Measurements from ENCODE around the gene KRT12.
"Not testable (repeated sequence)": the region's sequence is repeated elsewhere in the genome, so short reads cannot be mapped to it uniquely, and the experiment has no call there.

KRT12 gene

DNA sequence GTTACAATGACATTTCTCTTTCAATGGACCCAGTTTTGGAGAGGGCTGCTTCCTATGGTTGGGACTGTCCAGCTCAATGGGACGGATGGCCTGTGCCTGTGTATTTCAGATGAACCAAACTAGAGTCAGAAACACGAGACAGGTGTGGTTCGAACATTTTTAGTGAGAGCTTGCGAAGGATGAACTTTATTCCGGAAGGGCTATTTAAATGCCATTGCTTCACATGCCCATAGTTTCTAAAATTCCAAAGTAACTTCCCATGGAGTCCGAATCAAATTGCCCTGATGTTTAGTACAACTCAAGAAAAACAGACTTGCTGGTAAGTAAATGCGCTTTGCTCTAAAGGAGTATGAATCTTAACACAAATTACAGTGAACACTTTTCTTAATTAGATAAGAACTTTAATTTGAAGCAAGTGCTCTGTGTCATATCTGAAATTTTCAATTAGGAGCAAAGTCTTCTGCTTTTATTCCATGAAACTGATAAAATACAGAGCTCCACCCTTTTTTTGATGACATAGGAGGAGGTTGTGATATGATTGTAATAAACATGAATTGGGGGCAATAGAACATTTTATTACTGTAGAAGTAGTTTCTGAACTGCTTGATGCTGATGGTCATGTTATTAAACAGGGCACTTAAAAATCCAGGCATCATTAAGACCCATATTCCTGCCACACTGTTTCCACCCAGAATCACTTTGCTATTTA, 16.8 kb upstream of the KRT12 start:
- DNase-seq: no peak

GRCh38 chr17:40883031-40883430, 16.0 kb upstream of the KRT12 start:
- no peak for DNase-seq

GRCh38 chr17:40879026-40879425, 12.0 kb upstream of the KRT12 start:
- DNase-seq: no peak

DNA sequence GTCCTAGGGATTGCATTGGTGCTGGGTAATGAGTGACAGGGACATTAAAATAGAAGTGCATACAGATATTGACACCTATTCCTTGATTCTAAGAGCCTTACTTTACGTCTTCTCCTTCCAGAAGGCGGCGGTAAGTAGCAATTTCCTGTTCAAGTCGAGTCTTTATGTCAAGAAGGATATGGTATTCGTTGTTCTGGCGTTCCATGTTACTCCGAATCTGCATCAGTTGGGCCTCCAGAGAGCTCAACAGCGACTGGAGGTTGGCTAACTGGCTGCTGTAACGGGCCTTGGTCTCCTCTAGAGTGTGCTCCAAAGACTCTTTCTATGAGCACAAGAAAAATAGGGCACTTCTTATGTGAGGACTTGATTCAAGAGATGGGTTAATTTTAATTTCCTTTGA, 11.0 kb upstream of the KRT12 start:
- DNase-seq: no peak

- no peak for DNase-seq
Observed at GRCh38 chr17:40873801-40874200, 6.8 kb upstream of the KRT12 start.

- DNase-seq: no peak
Observed at GRCh38 chr17:40873255-40873654, 6.2 kb upstream of the KRT12 start.

- DNase-seq: no peak
Observed at GRCh38 chr17:40872416-40872815, 5.4 kb upstream of the KRT12 start.

DNA sequence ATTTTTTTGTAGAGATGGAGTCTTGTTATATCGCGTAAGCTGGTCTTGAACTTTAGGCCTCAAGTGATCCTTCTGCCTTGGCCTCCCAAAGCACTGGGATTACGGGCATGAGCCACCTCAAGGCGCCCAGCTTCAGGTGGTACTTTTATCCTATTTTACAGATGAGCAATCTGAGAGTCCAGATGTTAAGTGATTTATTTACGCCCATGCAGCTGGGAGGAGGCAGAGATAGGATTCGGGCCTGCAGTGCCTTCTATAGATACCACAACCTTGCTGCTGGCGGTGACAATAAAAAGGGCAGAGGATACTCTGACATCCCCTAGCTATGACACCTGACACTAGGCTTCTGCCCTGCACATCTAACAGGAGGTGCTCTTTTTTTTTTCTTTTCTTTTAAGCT, 4.3 kb upstream of the KRT12 start:
- no peak for DNase-seq

- no peak for DNase-seq
Observed at GRCh38 chr17:40870136-40870535, 3.1 kb upstream of the KRT12 start.

DNA sequence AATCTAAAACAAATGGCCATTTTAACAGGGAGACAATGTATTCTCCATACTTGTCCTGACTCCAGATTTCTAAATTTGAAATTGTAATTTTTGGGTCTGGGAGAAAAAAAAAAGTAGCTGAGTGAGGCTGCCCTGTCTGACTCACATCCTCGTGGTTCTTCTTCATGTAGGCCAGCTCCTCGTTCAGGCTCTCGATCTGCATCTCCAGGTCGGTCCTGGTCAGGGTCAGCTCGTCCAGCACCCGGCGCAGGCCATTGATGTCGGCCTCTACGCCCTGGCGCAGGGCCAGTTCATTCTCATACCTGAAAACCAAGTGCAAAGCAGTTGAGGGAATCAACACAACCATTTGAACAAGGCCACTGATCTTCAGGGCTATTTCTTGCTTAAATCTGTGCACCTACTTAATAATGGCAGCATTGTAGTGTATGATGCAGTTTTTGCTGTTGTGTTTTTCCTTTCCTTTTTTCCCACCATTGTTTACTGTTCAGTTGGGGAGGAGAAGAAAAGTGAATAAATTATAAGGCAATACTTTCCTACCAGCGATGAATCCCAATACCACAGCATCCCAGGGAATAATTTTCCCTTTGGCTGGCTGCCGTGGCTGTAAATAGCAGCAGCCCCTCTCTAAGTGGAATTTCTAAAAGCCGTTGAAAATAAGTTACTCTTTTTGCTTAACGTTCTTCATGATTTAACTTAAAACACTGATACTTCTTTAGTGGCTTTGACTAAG, 2.2 kb downstream of the KRT12 start:
- DNase-seq: no peak

DNA sequence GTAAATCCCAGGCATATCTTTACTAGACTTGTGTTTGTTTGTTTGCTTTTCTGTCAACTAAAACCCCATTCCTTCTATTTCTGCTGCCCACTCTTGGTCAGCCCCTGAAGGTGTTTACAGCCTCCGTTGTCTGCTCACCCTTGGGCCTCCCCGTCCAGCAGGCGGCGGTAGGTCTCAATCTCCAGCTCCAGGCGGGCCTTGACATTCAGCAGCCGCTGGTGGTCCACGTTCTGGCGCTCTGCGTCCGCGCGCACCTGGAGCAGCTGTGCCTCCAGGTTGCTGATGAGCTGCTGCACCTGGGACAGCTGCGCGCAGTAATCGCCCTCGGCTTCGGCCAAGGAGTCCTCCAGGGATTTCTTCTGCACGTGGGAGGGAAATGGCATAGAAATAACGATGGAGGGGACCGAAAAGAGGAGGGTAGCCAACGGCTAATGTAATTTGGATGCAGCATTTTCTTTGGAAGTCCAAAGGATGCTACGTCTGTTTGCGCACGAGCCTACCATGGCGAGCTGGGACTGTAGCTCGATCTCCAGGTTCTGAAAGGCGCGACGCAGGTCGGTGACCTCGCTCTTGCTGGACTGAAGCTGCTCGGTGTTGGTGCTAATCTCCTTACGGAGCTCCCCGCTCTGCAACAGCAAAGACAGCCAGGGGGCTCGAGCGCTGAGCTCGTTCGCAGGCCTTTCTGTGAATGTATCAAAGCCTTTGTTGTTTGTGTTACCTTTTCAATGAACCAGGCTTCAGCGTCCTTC, 3.9 kb downstream of the KRT12 start:
- DNase-seq: no peak

- DNase-seq: no peak
Observed at GRCh38 chr17:40859536-40859935, 7.5 kb downstream of the KRT12 start.

- not testable (repeated sequence) for DNase-seq
Observed at GRCh38 chr17:40858667-40859066, 8.4 kb downstream of the KRT12 start.

GRCh38 chr17:40857535-40857934, 9.5 kb downstream of the KRT12 start:
- DNase-seq: no peak

DNA sequence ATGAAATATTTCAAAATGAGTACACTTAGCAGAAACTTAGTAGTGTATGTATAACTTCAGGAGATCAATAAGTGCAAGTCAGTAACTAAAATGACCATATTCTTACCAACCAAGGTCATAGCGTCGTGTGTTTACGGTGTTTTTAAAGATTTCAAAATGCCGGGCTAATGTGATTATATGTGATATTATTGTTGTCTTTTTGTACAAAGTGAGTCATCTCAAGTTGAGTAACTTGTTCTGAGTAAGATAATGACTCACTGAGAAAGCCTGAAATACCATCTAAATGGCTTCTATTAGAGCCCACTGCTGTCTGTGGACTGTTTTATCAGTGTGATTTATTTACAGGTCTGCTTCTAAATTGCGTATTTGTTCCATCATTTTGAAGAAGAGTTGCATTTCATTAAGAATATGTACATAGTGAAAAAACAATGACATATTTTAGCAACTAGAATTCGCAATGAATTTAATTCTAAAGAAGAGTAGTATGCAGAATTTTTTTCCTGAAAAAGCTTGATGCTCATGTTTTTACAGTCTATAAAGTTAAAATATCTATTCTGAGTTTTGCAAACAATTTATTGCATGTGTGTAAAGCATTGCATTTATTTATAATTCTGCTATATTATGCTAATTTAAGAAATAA, 12.7 kb downstream of the KRT12 start:
- no peak for DNase-seq

GRCh38 chr17:40852364-40852763, 14.7 kb downstream of the KRT12 start:
- no peak for DNase-seq

DNA sequence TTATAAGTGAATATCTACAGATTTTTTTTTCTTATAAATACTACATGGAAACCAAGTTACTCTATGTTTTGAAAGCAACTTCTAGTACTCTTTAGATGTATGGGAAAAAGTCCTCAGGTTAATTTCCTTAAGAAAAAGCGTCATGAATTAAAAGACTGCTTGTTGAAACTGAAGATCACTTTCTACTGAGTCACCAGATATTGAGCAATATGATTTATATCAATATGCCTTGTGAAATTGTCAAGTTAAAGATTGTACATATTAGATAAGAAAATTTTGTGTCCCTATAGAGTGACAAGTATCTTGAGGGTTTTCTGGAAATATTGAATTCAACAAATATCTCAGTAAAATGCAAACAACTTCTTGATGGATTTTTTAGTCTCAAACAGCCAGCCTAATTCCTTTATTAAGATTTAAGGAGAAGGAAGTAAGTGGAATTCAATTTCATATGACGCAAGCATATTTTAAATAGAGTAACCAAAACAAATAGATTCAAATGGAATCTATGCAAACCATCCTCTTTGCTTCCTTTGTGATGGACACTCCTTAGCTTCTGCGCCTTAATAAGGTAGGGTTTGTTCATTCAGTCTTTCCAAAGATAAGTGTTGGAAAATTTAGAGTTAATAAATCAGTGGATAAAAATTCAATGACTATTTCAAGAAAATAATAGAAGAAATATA, 16.6 kb downstream of the KRT12 start:
- DNase-seq: no peak

- no peak for DNase-seq
Observed at GRCh38 chr17:40849723-40850122, 17.3 kb downstream of the KRT12 start.

DNA sequence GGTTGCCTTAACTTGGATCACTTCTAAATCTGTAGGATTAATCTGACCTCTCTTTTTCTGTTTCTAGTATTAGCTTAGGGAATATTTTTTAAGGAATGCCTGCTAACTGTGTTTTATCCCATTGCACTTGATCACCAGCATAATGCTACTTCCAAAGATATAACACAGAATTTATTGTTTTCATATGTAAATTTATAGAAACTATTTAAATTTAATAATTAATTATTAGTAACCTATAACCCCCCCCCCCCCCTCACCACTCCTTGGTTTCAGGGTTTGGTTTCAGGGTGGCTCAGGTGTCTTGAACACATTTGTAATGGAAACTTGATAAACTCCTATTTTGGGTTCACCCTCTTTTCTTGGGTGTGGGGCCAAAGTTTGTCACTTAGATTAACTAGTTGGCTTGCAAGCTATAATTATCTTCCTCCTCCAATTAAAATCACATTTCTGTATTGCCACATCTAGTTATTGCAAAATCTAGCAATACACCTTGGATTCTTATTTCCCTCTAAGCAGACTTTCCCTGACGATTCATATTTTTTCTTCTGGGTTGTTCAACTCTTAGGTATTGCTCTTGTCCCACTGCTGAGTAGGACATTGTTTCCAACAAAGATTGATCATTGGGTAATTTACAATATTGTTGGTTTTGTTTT, 18.3 kb downstream of the KRT12 start:
- DNase-seq: no peak

DNA sequence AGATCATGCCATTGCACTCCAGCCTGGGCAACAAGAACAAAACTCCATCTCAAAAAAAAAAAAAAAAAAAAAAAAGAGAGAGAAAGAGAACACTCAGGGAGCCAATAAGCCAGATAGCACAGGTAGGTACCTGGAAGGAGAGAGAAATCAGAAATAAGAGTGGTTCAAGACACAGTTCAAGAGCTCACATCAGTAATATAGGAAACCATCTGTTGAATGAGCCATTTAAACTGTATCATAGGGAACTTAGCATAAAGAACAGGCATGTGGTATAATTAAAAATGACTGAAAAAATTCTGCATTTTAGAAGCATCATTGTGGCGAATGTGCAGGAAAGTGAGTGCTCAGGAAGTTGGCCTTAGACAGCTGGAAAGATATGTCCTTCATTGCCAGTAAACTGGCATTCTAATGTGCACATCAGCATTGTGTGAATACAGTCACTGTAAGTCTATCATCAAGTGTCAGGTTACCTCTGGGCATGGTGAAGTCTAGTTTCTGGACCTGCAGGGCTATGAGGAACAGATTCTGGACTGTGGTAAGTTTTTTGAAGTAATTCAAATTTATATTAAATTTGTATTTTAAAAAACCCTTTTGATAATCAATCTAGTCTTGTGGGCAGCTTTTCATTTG, 20.4 kb downstream of the KRT12 start:
- DNase-seq: no peak

GRCh38 chr17:40844671-40845107, 22.3 kb downstream of the KRT12 start:
- DNase-seq: no peak

DNA sequence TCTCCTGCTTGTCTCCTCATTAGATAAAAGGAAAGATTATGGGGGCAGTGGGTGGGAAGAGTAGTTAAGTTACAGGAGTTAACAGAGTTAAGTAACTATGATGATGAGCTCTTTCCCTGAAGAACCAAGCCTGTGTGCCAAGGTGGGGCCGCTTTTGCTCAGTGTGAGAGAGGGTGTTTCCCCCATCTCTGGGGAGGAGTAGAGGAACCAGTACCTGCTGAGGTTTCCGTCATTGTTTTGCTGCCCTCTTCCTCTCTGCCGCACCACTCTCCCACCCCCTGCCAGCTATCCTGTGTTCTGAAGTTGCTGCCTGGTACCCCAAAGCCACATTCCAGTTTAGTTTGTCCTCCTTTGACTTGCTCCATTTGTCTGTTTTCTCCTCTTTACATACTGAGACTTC, 23.8 kb downstream of the KRT12 start:
- DNase-seq: no peak

All from activated CD4-positive, alpha-beta T cell treated with anti-CD3 and anti-CD28 coated beads for 1 hour (primary cell).